Eye (tissue), 1 donor: ENCODE measurements around the gene SRBD1.

ENCODE experiments used
- DNase-seq: peaks from one replicate; pipeline ENCODE4 v3.0.0-alpha.2; 2015

Gene SRBD1

GRCh38 chr2:45631319-45631718 lies 20.3 kb upstream of the SRBD1 start:
- DNase-seq = no peak

DNA sequence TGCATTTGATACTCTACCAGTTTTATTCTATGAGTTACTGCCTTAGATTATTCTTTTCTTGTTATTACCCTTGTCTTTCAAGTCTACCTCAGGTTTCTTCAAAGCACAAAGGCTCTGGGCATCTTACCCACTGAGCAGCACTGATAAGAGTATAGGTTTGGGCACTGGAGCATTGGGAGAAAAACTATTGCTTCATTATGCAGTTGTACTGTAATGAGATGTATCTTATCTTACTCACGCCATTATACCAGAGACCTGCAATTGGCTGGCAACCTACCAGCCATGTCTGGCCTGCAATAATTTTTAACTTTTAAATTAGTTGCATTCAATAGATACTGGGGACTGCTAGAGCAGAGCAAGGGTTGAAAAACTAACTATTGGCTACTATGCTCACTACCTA lies 18.9 kb upstream of the SRBD1 start:
- no peak for DNase-seq

- DNase-seq = no peak
These were observed 16.8 kb upstream of the SRBD1 start for GRCh38 chr2:45627911-45628310.

DNA sequence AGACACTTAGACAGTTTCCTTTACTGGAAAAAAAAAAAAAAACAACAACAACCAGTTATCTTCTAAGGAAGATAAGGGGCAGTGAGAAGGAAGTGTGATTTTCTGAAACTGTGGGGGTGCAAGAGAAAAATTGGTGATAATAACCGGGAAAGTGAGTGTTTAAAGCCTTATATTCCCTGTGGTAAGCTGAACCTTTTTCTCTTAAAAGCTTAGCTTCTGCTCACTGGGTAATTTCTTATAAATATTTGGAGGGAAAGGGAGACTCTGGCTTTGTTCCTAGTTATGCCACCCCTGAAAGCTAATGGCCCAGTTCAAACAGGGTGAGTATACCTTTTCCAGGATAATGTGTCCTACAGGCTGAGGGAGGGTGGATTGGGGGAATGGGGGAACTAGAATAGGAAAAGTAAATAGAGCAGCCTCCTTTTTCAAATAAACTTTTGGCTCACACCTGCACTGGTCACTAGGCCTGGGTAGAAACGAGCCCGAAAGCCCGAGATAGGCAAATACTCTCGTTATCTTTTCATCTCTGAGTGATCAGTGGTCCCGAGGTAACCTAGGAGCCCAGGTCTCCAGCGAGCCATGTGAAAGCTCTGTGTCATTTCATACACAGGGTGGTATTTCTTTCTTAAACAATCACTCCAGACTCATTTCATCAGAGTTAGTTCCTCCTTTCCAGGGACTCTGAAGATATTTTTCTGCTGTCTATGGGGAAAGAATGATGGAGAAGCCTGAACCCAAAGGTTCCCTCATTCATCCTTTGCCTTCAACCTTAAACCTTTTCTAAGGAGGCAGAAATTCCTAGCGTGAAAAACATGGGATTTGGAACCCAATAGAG lies 15.5 kb upstream of the SRBD1 start:
- no peak for DNase-seq

GRCh38 chr2:45625824-45626223 lies 14.8 kb upstream of the SRBD1 start:
- DNase-seq = no peak

DNA sequence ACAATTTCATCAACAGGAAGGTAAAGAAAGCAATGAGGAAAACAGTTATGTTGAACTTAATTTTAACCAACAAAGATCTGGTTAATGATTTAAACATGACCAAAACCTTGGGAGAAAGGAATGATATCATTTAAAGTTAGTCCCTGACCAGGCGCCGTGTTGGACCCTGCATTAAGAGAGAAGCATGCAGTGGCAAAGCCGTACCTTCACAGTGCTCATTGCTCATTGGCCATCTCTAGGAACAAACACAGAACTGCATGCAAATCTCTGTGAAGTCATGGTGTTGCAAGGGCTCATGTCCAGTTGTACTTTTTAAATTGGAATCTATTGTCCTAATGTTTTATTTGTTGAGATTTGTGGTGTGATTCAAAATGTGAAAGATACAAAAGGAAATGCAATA lies 12.0 kb upstream of the SRBD1 start:
- no peak for DNase-seq

DNA sequence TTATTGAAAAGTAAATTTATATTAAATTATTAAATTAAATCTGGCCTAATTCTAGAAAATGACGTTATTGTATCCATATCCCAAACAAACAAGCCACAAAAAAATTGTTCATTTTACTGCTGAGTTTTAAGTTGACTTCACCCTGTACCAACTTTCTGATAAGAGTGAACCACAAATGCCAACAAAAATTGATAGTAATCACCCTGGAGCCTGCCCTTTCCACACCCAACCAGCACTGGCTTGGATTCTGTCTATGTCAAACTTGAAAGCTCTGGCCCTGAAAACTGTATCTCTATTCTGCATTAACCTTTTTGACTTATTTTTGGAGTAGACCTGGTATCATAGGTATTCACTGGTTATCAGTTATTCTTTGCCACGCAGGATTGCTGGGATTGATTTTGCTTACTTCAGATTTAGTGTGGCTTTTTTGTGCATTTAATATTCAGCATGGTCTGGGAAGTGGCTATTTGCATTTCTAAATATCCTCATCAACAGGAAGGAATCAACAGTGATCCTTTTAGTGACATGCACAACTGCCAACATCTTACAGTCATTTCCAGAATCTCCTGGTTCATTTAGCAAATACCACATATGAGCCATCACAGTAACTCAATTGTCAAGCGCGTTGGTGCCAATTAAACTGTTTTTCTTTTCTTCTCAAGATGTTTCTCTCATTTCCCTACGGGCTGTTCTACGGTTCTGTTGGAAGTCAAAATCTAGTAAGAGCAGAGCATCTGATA lies 11.4 kb upstream of the SRBD1 start:
- DNase-seq = no peak

- no peak for DNase-seq
These were observed 6.4 kb upstream of the SRBD1 start for GRCh38 chr2:45617496-45617895.

DNA sequence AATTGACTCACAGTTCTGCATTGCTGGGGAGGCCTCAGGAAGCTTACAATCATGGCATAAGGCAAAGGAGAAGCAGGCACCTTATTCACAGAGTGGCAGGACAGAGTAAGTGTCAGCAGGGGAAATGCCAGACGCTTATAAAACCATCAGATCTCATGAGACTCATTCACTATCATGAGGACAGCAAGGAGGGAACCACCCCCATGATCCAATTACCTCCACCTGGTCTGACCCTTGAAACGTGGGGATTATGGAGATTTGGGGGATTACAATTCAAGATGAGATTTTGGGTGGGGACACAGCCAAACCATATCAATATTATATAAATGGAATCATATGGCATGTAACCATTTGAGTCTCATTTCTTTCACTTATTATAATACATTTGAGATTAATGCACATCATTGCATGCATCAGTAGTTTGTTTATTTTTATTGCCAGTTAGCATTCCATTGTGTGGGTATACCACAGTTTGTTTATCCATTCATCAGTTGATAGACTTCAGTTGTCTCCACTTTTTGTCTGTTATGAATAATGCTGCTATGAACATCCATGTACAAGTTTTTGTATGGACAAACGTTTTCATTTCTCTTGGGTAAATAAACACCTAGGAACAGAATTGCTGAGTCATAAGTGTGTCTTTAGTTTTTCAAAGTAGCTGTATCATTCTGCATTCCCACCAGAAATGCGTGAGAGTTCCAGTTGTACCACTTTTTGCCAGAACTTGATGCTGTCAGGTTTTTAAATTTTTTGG lies 5.8 kb upstream of the SRBD1 start:
- DNase-seq = no peak

DNA sequence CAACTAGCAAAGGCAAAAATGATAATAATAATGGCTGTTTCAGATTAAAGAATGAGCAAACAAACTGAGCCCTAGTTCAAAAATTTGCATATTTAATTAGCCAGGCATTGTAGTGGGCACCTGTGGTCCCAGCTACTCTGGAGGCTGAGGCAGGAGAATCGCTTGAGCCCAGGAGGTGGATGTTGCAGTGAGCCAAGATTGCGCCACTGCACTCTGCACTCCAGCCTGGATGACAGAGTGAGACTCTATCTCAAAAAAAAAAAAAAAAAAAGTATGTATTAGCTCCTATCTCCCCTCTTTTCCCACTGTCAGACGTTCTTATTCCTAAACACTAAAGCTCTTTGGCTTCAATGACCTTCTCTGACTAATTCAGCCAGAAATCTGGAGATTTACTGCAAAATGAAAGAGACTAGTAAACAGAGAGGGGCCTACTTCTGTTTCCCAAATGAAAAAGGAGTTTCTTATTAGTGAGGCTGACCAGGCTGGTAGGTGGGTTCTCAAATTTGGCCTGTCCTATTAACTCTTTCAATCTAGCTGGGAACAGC lies 3.9 kb upstream of the SRBD1 start:
- no peak for DNase-seq

- no peak for DNase-seq
These were observed 3.3 kb upstream of the SRBD1 start for GRCh38 chr2:45614330-45614729.

- DNase-seq = no peak
These were observed 1.7 kb upstream of the SRBD1 start for GRCh38 chr2:45612731-45613130.

DNA sequence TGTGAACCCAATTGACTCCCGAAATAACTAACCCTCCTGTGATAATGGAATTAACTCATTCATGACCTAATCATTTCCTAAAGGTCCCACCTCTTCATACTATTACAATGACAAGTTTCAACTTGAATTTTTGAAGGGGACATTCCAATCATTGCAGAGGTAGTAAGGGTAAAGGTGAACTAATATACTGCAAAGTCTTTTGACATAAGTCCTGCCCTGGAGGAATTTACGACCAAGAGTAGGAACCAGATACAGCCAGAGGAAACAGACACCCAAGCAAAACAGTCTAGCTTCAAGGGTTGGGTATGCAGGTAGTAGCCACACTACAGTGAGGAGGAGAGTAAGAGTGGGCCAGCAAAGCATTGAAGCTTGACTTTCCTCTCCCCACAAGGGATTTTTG lies 1.2 kb upstream of the SRBD1 start:
- DNase-seq = no peak

DNA sequence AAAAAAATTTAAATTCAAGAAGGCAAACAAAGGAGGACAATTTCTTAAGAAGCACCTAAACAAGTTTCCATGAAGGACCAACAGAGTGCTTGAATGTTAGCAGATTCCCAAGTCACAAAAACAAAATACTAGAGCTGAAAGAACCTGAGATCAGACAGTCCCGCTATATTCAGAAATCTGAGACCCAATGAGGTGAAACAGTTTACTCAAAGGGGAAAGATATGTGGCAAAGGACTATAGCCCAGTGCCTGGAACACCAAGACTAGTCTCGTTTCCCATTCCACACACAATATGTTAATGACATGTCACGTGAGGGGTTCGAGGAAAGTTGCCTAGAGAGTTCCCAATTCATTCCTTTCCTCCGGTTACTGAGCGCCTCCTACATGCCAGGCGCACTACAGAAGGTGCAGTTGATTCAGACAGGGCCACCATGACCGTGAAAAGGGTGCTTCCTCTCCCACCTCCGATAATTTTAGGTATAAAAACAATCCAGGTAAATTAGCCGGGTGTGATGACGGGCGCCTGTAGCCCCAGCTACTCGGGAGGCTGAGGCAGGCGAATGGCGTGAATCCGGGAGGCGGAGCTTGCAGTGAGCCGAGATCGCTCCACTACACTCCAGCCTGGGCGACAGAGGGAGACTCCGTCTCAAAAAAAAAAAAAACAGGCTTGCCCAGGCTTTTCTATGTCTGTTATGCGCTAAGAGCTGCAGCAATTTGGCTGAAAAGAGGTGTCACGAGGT lies 617 bp downstream of the SRBD1 start:
- DNase-seq = peak; percentile 84

- DNase-seq = peak; percentile 44
These were observed 3.4 kb downstream of the SRBD1 start for GRCh38 chr2:45607701-45608100.

GRCh38 chr2:45606796-45607195 lies 4.3 kb downstream of the SRBD1 start:
- DNase-seq = no peak

- DNase-seq = no peak
These were observed 6.0 kb downstream of the SRBD1 start for GRCh38 chr2:45605116-45605515.

DNA sequence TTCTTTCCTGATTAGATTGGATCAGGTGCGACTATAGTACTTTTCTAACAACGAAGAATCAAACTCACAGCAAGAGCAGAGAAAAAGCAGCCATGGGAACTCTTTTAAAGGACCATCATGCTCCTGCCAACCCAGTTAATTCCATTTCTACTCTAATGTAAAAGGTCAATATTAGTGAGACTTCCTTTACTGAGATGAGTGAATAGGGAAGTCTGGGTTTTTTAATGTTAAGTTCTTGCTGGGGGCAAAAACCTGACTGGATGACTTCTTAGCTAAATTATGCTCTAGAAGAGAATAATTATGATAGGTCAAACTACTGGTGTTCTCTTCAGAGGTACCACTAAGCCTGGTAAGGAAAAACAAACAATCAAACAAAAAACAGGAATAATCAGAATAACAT lies 8.4 kb downstream of the SRBD1 start:
- no peak for DNase-seq

- no peak for DNase-seq
These were observed 12.5 kb downstream of the SRBD1 start for GRCh38 chr2:45598545-45598944.

DNA sequence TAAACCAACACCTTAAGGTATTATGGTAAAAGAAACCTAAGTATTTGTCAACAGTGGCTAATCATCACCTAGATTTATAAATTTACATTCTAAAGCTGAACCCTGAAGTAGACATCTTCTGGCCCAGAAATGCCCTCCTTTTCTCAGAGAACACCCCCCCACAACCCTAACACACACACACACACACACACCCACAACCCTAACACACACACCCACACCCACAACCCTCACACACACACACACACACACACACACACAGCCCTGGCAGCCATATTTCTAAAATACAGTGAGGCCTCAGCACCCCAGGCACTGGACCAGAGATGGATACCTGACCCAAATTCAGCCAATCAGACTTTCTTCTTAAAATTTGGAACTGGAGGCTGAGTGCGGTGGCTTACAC lies 14.3 kb downstream of the SRBD1 start:
- DNase-seq = no peak

DNA sequence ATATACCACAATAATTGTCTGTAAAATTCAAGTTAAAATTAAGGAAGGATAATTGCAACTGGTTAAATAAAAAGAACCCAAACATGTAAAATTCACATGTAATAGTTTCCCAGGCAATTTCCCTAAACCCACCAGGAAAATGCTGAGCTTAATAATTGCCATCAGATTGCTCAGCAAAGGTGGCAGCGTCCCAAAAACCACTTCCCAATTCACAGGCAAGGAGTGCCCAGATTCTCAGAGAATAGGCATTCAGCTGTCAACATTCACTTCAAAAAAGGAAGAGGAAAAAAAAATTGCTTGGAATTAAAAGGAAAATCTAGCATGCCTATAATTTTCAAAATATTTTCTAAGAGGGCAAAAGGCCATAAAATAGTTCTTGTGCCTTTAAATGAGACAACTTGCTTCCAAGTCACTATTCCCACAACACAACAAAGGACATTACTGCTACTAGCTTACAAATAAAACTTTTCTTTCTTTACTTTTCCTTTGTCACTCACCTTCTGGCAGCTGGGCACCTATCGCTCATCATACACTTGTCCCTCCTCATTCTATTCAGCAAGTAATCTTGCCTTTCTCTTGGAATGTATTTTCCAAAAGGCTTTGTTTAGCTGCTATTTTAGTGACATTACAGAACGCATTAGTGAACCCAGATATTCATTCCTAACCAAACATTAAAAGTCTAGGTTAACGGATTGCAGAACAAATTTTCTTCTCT lies 15.2 kb downstream of the SRBD1 start:
- no peak for DNase-seq

DNA sequence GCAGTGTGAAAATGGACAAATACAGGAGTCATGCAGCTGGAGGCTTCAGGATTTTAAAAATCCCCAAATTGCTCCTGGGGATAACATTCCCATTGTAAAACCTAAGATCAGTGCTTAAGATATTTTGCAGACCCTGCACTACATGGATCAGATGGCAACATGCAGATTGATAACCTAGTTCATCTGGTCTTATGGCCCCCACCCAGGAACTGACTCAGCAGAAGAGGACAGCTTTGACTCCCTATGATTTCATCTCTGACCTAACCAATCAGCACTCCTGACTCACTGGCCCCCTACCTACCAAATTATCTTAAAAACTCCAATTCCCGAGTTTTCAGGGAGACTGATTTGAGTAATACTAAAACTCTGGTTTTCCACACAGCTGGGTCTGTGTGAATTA lies 20.0 kb downstream of the SRBD1 start:
- no peak for DNase-seq
